ENCODE results near the gene ENPP7.

The ENPP7 gene

DNA sequence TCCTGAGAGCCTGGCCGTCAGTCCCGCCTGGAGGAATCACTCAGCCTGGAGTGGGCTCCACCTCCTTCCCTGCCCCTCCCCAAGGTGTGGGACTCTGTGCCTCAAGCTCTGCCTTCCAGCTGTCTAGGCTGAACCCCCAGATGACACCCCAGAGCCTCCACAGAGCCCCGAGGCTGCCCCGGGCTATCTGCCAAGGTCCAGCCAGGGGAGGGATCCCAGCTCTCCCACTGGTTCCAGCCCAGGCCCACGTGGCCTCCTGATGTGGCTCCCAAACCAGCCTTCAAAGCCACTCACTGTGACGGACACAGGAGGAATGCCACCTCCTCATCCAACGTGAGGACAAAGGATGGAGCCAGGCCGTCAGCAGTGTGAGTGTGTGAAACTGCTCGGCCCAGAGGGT lies 45.6 kb upstream of the ENPP7 start:
- CTCF ChIA-PET = no interaction called here
- no peak for TF ChIP-seq SUZ12 (IDR thresholded peaks at IDR 0.05)
- POLR2A ChIA-PET = no interaction called here
- no peak for DNase-seq (ENCODE audit: extremely low spot score)

DNA sequence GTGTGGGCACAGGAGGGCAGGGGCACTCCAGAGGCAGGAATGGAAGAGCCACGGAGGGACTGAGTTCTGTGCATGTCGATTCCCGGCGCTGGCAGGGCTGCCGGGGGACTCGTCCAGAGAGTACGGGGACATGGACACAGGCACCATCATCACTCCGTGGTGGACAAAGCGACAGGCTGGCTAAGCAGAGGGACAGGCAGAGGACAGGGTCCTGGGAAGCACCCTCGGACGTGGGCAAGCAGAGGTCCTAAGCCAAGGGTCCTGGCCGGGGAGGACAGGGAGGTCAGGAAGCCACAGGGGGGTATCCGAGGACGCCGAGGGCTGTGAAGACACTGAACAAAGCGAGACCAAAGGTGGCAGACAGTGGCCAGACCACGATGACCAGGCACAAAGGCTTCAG lies 44.3 kb upstream of the ENPP7 start:
- DNase-seq (ENCODE audit: extremely low spot score) = no peak
- ChIA-PET POLR2A (no interaction called here), CTCF (no interaction called here)
- TF ChIP-seq, protein P1, sequence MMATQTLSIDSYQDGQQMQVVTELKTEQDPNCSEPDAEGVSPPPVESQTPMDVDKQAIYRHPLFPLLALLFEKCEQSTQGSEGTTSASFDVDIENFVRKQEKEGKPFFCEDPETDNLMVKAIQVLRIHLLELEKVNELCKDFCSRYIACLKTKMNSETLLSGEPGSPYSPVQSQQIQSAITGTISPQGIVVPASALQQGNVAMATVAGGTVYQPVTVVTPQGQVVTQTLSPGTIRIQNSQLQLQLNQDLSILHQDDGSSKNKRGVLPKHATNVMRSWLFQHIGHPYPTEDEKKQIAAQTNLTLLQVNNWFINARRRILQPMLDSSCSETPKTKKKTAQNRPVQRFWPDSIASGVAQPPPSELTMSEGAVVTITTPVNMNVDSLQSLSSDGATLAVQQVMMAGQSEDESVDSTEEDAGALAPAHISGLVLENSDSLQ (IDR thresholded peaks at IDR 0.05) = no peak

DNA sequence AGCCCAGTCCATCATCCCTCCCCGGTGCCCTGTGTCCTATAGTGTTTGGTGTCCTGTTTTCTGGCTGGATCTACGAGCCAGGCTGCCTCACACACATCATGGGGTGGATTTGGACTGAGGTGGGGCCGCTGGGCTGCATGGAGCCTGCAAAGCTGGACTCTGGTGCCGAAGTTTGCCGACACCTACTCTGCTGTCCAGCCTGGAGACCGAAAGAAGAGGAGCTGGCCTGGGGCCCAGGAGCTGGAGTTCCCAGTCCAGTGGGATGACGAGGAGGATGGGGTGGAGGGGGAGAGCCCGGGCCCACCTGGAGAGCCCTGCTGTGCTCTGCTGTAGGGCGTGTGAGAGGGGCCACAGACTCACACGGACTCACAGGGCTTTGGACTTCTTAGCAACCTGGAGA lies 40.3 kb upstream of the ENPP7 start:
- POLR2A ChIA-PET = no interaction called here
- no peak for TF ChIP-seq FOXA1 (IDR thresholded peaks at IDR 0.05)
- no peak for TF ChIP-seq FOXK2 (IDR thresholded peaks at IDR 0.05)
- no peak for TF ChIP-seq BHLHE40 (IDR thresholded peaks at IDR 0.05; ENCODE audit: borderline replicate concordance)
- TF ChIP-seq L3MBTL2 (conservative IDR thresholded peaks at IDR 0.05) = no peak
- no peak for TF ChIP-seq ARNT (IDR thresholded peaks at IDR 0.05)
- TF ChIP-seq SUZ12 (IDR thresholded peaks at IDR 0.05) = no peak
- TF ChIP-seq NFRKB (IDR thresholded peaks at IDR 0.05) = no peak
- no peak for TF ChIP-seq TARDBP (IDR thresholded peaks at IDR 0.05)
- TF ChIP-seq FOXM1 (IDR thresholded peaks at IDR 0.05; ENCODE audit: borderline replicate concordance) = no peak
- no peak for TF ChIP-seq ELF4 (IDR thresholded peaks at IDR 0.05)
- no peak for DNase-seq (ENCODE audit: extremely low spot score)
- CTCF ChIA-PET = no interaction called here

DNA sequence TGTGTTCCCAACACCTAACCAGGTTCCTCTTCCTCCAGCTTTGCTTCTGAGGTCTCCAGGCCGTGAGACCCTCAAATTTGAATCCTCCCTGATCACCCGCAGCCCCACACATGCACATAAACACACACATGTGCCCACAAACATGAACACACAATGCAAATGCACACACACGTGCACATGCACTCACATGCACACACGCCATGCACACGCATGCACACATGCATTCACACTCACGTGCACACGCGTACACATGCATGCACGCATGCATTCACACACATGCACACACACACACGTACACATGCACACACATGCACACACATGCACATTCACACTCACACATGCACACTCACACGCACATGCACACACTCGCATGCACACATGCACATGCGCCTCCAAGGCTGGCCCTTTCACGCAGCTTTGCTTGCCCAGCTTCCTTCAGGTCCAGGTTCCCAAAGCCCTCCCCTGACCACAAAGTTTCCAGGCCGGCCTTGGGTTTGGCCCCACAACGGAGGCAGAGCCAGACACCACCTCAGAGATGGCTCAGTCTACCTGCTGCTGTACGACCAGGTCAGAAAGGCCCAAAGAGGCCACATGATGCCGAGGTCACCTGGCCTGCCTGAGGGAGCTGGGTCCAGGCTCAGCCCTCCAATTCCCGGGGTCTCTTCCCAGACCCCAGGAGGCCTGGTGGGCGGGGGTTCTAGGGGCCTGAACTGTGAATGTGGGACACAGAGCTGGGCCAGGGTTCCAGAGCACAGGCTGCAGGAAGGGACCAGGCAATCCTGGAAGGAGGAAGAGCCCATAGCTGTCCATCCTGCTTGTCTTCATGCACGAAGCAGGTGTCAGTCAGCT lies 39.5 kb upstream of the ENPP7 start:
- POLR2A ChIA-PET = interaction anchor here (1.2 kb wide), 1 partner anchor 22 kb away, joined by 3 read pairs; no protein-coding TSS in a partner anchor
- TF ChIP-seq L3MBTL2 (conservative IDR thresholded peaks at IDR 0.05) (no peak), LEF1 (IDR thresholded peaks at IDR 0.05; ENCODE audit: borderline replicate concordance) (no peak), ELF4 (IDR thresholded peaks at IDR 0.05) (no peak), FOXA1 (IDR thresholded peaks at IDR 0.05) (no peak), BHLHE40 (IDR thresholded peaks at IDR 0.05; ENCODE audit: borderline replicate concordance) (no peak), FOXM1 (IDR thresholded peaks at IDR 0.05; ENCODE audit: borderline replicate concordance) (no peak), FOXK2 (IDR thresholded peaks at IDR 0.05) (no peak), ARNT (IDR thresholded peaks at IDR 0.05) (no peak), TARDBP (IDR thresholded peaks at IDR 0.05) (no peak), CTBP1 (IDR thresholded peaks at IDR 0.05; ENCODE audit: borderline replicate concordance) (no peak), NFRKB (IDR thresholded peaks at IDR 0.05) (no peak), HDGF (IDR thresholded peaks at IDR 0.05; ENCODE audit: borderline replicate concordance) (no peak)
- TF ChIP-seq, protein P1 (IDR thresholded peaks at IDR 0.05) = no peak
- CTCF ChIA-PET = no interaction called here
- DNase-seq (ENCODE audit: extremely low spot score) = no peak

DNA sequence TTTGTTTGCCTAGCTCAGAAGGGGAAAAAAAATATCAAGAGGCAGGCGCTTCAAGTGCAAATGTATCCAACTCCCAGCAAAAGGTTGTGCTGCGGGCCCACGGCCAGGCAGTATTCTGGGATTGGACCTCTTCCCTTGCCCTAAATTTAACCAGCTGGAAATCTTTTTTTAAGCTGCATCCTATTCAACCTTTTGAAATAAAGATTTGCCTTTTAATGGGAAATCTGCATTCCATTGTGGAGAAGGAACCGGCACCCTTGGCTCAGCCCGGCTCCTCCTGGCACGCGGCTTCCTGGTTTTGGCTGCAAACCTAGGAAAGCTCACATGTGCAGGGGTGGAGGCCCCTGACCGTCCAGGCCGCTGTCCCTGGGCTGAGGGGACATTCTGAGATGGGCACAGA lies 38.8 kb upstream of the ENPP7 start:
- POLR2A ChIA-PET = interaction anchor here (1.2 kb wide), 1 partner anchor 23 kb away, joined by 3 read pairs; no protein-coding TSS in a partner anchor
- CTCF ChIA-PET = no interaction called here
- TF ChIP-seq, protein P1 (IDR thresholded peaks at IDR 0.05) = no peak
- TF ChIP-seq ZNF384 (IDR thresholded peaks at IDR 0.05) = no peak
- no peak for TF ChIP-seq FOXK2 (IDR thresholded peaks at IDR 0.05)
- no peak for TF ChIP-seq SUZ12 (IDR thresholded peaks at IDR 0.05)
- no peak for TF ChIP-seq L3MBTL2 (conservative IDR thresholded peaks at IDR 0.05)
- TF ChIP-seq NFRKB (IDR thresholded peaks at IDR 0.05) = no peak
- no peak for TF ChIP-seq BHLHE40 (IDR thresholded peaks at IDR 0.05; ENCODE audit: borderline replicate concordance)
- no peak for TF ChIP-seq ARNT (IDR thresholded peaks at IDR 0.05)
- no peak for TF ChIP-seq SP1 (IDR thresholded peaks at IDR 0.05)
- no peak for TF ChIP-seq HDGF (IDR thresholded peaks at IDR 0.05; ENCODE audit: borderline replicate concordance)
- TF ChIP-seq TARDBP (IDR thresholded peaks at IDR 0.05) = no peak
- TF ChIP-seq FOXM1 (IDR thresholded peaks at IDR 0.05; ENCODE audit: borderline replicate concordance) = no peak
- TF ChIP-seq ELF4 (IDR thresholded peaks at IDR 0.05) = no peak
- TF ChIP-seq FOXA1 (IDR thresholded peaks at IDR 0.05) = no peak
- no peak for TF ChIP-seq CTBP1 (IDR thresholded peaks at IDR 0.05; ENCODE audit: borderline replicate concordance)
- DNase-seq (ENCODE audit: extremely low spot score) = no peak

DNA sequence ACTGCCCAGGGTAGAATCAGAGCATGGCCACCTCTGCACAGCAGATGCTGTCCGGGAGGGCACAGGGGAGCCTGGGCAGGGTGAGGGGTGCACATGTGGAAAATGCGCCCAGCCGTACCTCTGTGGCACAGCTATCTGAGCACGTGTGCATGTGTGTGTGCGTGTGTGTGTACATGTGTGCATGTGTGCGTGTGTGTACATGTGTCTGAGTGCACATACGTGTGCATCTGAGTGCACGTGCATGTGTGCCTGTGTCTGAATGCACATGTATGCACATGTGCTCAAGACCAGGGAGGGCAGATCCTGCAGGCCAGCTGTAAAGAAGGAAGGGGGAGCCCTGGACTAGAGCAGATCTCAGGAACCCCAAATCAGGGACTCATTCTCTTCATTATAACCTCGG lies 37.3 kb upstream of the ENPP7 start:
- CTCF ChIA-PET = no interaction called here

DNA sequence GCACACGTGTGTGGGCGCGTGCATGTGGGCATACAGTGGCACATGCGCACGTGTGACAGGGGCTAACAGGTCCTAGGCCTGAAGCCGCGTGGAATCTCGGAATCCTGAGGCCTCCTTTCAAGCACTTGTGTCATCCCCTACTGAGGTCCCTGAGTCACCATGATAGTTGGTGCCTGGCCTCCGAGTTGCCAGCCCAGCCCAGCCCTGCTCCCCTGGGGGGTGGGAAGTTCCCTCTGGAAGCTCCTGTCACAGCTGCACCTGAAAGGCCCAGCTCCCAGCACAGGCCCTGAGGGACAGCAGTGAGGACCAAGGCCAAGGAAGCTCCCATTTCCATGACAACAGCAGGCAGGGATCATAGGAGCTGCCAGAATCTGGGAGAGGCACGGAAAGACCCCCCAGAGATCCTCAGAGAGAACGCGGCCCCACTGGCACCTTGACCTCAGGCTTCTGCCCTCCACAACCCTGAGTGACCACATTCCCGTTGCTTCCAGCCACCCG lies 35.4 kb upstream of the ENPP7 start:
- ChIA-PET POLR2A (interaction anchor here (1.0 kb wide), 1 partner anchor 144 kb away, joined by 3 read pairs; the partner anchor contains the start of gene CBX4), CTCF (interaction anchor here (0.6 to 1.1 kb wide), 3 partner anchors 12 to 137 kb away, joined by 3 read pairs; no protein-coding TSS in a partner anchor)
- DNase-seq (ENCODE audit: extremely low spot score) = no peak
- TF ChIP-seq HDGF (IDR thresholded peaks at IDR 0.05; ENCODE audit: borderline replicate concordance) (no peak), ARNT (IDR thresholded peaks at IDR 0.05) (no peak), ZNF384 (IDR thresholded peaks at IDR 0.05) (no peak), NFRKB (IDR thresholded peaks at IDR 0.05) (no peak), CTBP1 (IDR thresholded peaks at IDR 0.05; ENCODE audit: borderline replicate concordance) (no peak), FOXK2 (IDR thresholded peaks at IDR 0.05) (no peak), FOXM1 (IDR thresholded peaks at IDR 0.05; ENCODE audit: borderline replicate concordance) (no peak), LEF1 (IDR thresholded peaks at IDR 0.05; ENCODE audit: borderline replicate concordance) (no peak), BHLHE40 (IDR thresholded peaks at IDR 0.05; ENCODE audit: borderline replicate concordance) (no peak), L3MBTL2 (conservative IDR thresholded peaks at IDR 0.05) (no peak), TARDBP (IDR thresholded peaks at IDR 0.05) (no peak), FOXA1 (IDR thresholded peaks at IDR 0.05) (no peak)
- TF ChIP-seq, protein P1 (IDR thresholded peaks at IDR 0.05) = no peak

More for the DNA sequence above, 37.3 kb upstream of the ENPP7 start:
- no peak for DNase-seq (ENCODE audit: extremely low spot score)
- POLR2A ChIA-PET = no interaction called here
- no peak for TF ChIP-seq SP1 (IDR thresholded peaks at IDR 0.05)
